WTC11 (cell line): Measurements from ENCODE around the gene SPATS2. TPM values are rescaled to one million over a fixed set of nuclear protein-coding genes. Genes with fewer than 3 reads are reported as not detected.
"Not testable (repeated sequence)": the region's sequence is repeated elsewhere in the genome, so short reads cannot be mapped to it uniquely, and the experiment has no call there.

Source experiments
- ATAC-seq: fragments of 200-7000 bp; cut with Tn5 transposase; 2 replicates; pipeline ENCODE4 v1.10.0; 2021; ENCODE audit warnings: mild to moderate bottlenecking, moderate library complexity
- CTCF ChIA-PET: fragments of 300-600 bp; sonication (Branson Sonifier 250); formaldehyde crosslinking; loops from one replicate; lab custom pipeline; 2021; ENCODE audit warnings: antibody characterized with exemption; lab: Charles Lee
- POLR2A ChIA-PET: fragments of 350-600 bp; sonication (Branson Sonifier 250); formaldehyde crosslinking; loops from one replicate; lab custom pipeline; 2021; ENCODE audit warnings: antibody characterized with exemption; lab: Charles Lee
- DNase-seq: peaks from one replicate; pipeline ENCODE4 v3.0.0; 2021; ENCODE audit warnings: low spot score
- H3K27ac Mint-ChIP-seq: 2 replicates; pipeline ENCODE4 v1.8.0; 2021; ENCODE audit warnings: mixed read lengths
- H3K27me3 Mint-ChIP-seq: 2 replicates; pipeline ENCODE4 v1.8.0; 2021; ENCODE audit warnings: low read depth, mild to moderate bottlenecking, moderate library complexity, mixed read lengths
- H3K36me3 Mint-ChIP-seq: 2 replicates; pipeline ENCODE4 v1.8.0; 2021; ENCODE audit warnings: mixed read lengths
- H3K4me1 Mint-ChIP-seq: 2 replicates; pipeline ENCODE4 v1.8.0; 2022; ENCODE audit warnings: mixed read lengths
- H3K4me3 Mint-ChIP-seq: 2 replicates; pipeline ENCODE4 v1.8.0; 2021; ENCODE audit warnings: mild to moderate bottlenecking, moderate library complexity, mixed read lengths
- H3K9me3 Mint-ChIP-seq: 2 replicates; pipeline ENCODE4 v1.8.0; 2021; ENCODE audit warnings: mixed read lengths
- CDX4 ChIP-seq: fragments of 250-450 bp; sonication (Bioruptor Pico); IDR thresholded peaks from 2 replicates; pipeline ENCODE4 v1.9.0; 2021; ENCODE audit warnings: moderate library complexity, mild to moderate bottlenecking, inconsistent platforms, borderline replicate concordance
- CTCF ChIP-seq: fragments of 200-600 bp; IDR thresholded peaks from 2 replicates; pipeline ENCODE4 v1.8.0; 2022; ENCODE audit warnings: antibody characterized with exemption
- ESRRA ChIP-seq: sonication (generic); formaldehyde crosslinking; IDR thresholded peaks from 2 replicates; pipeline ENCODE4 v1.8.1; 2022; ENCODE audit warnings: mild to moderate bottlenecking, missing genetic modification reagents, borderline replicate concordance
- IRF2 ChIP-seq: sonication (generic); formaldehyde crosslinking; IDR thresholded peaks from 2 replicates; pipeline ENCODE4 v1.8.0; 2022; ENCODE audit warnings: low read depth, missing genetic modification reagents, borderline replicate concordance
- MXD4 ChIP-seq: fragments of 250-450 bp; sonication (Bioruptor Pico); IDR thresholded peaks from 2 replicates; pipeline ENCODE4 v1.8.0; 2021; ENCODE audit warnings: mild to moderate bottlenecking, moderate library complexity, borderline replicate concordance
- NFATC4 ChIP-seq: fragments of 250-450 bp; sonication (Bioruptor Pico); IDR thresholded peaks from 2 replicates; pipeline ENCODE4 v1.9.0; 2021; ENCODE audit warnings: mild to moderate bottlenecking
- NR1H2 ChIP-seq: sonication (generic); formaldehyde crosslinking; IDR thresholded peaks from 2 replicates; pipeline ENCODE4 v1.9.0; 2021; ENCODE audit warnings: mild to moderate bottlenecking, moderate library complexity, missing genetic modification reagents
- NR2C2 ChIP-seq: sonication (generic); formaldehyde crosslinking; IDR thresholded peaks from 2 replicates; pipeline ENCODE4 v1.8.0; 2022; ENCODE audit warnings: mild to moderate bottlenecking, missing genetic modification reagents
- OVOL2 ChIP-seq: fragments of 250-450 bp; sonication (Bioruptor Pico); IDR thresholded peaks from 2 replicates; pipeline ENCODE4 v1.9.0; 2021; ENCODE audit warnings: mild to moderate bottlenecking, borderline replicate concordance
- PRDM15 ChIP-seq: sonication (generic); formaldehyde crosslinking; IDR thresholded peaks from 2 replicates; pipeline ENCODE4 v1.8.0; 2022; ENCODE audit warnings: missing genetic modification reagents
- RELA ChIP-seq: sonication (generic); formaldehyde crosslinking; IDR thresholded peaks from 2 replicates; pipeline ENCODE4 v1.8.1; 2022; ENCODE audit warnings: missing genetic modification reagents, mild to moderate bottlenecking, borderline replicate concordance
- RORB ChIP-seq: fragments of 250-450 bp; sonication (Bioruptor Pico); IDR thresholded peaks from 2 replicates; pipeline ENCODE4 v1.9.0; 2021; ENCODE audit warnings: mild to moderate bottlenecking
- TCF7 ChIP-seq: sonication (generic); formaldehyde crosslinking; IDR thresholded peaks from 2 replicates; pipeline ENCODE4 v1.8.0; 2022; ENCODE audit warnings: mild to moderate bottlenecking, low read depth, missing genetic modification reagents, moderate library complexity
- USF2 ChIP-seq: sonication (generic); formaldehyde crosslinking; IDR thresholded peaks from 2 replicates; pipeline ENCODE4 v1.8.1; 2023; ENCODE audit warnings: mild to moderate bottlenecking, missing genetic modification reagents, moderate library complexity
- ZMAT4 ChIP-seq: fragments of 250-450 bp; sonication (Bioruptor Pico); IDR thresholded peaks from 2 replicates; pipeline ENCODE4 v1.9.0; 2021; ENCODE audit warnings: mild to moderate bottlenecking
- ZNF219 ChIP-seq: sonication (generic); formaldehyde crosslinking; IDR thresholded peaks from 2 replicates; pipeline ENCODE4 v1.8.0; 2023; ENCODE audit warnings: missing genetic modification reagents, mild to moderate bottlenecking, borderline replicate concordance
- ZNF317 ChIP-seq: sonication (generic); formaldehyde crosslinking; IDR thresholded peaks from 2 replicates; pipeline ENCODE4 v1.8.1; 2023; ENCODE audit warnings: low read depth, mild to moderate bottlenecking, moderate library complexity, missing genetic modification reagents, borderline replicate concordance
- ZNF416 ChIP-seq: fragments of 250-450 bp; sonication (Bioruptor Pico); IDR thresholded peaks from 2 replicates; pipeline ENCODE4 v1.9.0; 2021; ENCODE audit warnings: mild to moderate bottlenecking, inconsistent platforms
- total RNA-seq: library from RNA; stranded (reverse); gene quantifications from 3 replicates; pipeline ENCODE4 v1.2.3, GENCODE V29; 2021

SPATS2 gene
- total RNA-seq, 1 experiment from 2014 or later, result 25.9 TPM

- TF ChIP-seq PRDM15 (CRISPR knock-in tag), result no peak
Observed at GRCh38 chr12:49375406-49375805, 8.1 kb downstream of the SPATS2 start (continued).

- POLR2A ChIA-PET, result interaction anchor here (2.3 kb wide), 1 partner anchor 10 kb away, joined by 5 read pairs; the partner anchor contains the start of gene SPATS2
- TF ChIP-seq NR1H2 (CRISPR knock-in tag) (no peak), ESRRA (CRISPR knock-in tag) (no peak), ZNF317 (CRISPR knock-in tag) (no peak), CDX4 (CRISPR knock-in tag) (no peak), ZNF416 (CRISPR knock-in tag) (no peak), USF2 (CRISPR knock-in tag) (no peak), NFATC4 (CRISPR knock-in tag) (no peak), OVOL2 (CRISPR knock-in tag) (no peak), NR2C2 (CRISPR knock-in tag) (no peak), MXD4 (CRISPR knock-in tag) (no peak), ZNF219 (CRISPR knock-in tag) (no peak), TCF7 (CRISPR knock-in tag) (no peak), ZMAT4 (CRISPR knock-in tag) (no peak), CTCF (no peak), RELA (no peak), IRF2 (no peak), RORB (CRISPR knock-in tag) (no peak), PRDM15 (CRISPR knock-in tag) (no peak)
- TF ChIP-seq, all 79 proteins: peak for 0
- Mint-ChIP-seq H3K4me3 (no peak overlapping the region), H3K27me3 (no peaks in the 10 kb centered on the region), H3K9me3 (peaks cover 4% of the 10 kb centered on the region; the same call in 1 of the 2 replicates), H3K27ac (no peak overlapping the region), H3K4me1 (no peaks in the 10 kb centered on the region), H3K36me3 (0 out of 2 replicates have a peak, but pooled peaks cover 5% of the 10 kb centered on the region)
- CTCF ChIA-PET, result interaction anchor here (1.4 to 2.4 kb wide), 2 partner anchors 20 to 30 kb away, joined by 4 to 7 read pairs; no protein-coding TSS in a partner anchor
- ATAC-seq (no peak), DNase-seq (no peak)
Observed at GRCh38 chr12:49377386-49377785, 10.1 kb downstream of the SPATS2 start.

- H3K9me3 Mint-ChIP-seq, POLR2A ChIA-PET, H3K4me3 Mint-ChIP-seq, ATAC-seq, H3K36me3 Mint-ChIP-seq, H3K4me1 Mint-ChIP-seq, H3K27me3 Mint-ChIP-seq, H3K27ac Mint-ChIP-seq, DNase-seq: not testable (repeated sequence)
- CTCF ChIA-PET, result interaction anchor here (1.5 kb wide), 1 partner anchor 9 kb away, joined by 5 read pairs; no protein-coding TSS in a partner anchor
Observed at GRCh38 chr12:49380184-49380583, 12.9 kb downstream of the SPATS2 start.
